Stomach (tissue), 9 donors: ENCODE data around the gene SNX5. TPM values are rescaled to one million over a fixed set of nuclear protein-coding genes. Genes with fewer than 3 reads are reported as not detected.

Experiments
- DNase-seq, 2 donors: peaks; one replicate each; pipeline versions ENCODE4 v3.0.0 to v3.0.0-alpha.2; 2013 to 2019
- H3K27ac ChIP-seq, 5 donors: fragments of 200-600 bp in 4 of 5; sonication (generic) in 4 of 5; one replicate each; pipeline ENCODE4 v1.5.1; 2013 to 2019; ENCODE audit warnings: mild to moderate bottlenecking in 1 of 5, moderate library complexity in 1 of 5
- H3K27me3 ChIP-seq, 3 donors: fragments of 200-600 bp; sonication (generic); one replicate each; pipeline ENCODE4 v1.5.1; 2017 to 2019; ENCODE audit warnings: mixed run types in 1 of 3
- H3K36me3 ChIP-seq, 4 donors: fragments of 200-600 bp; sonication (generic); 1 replicate in 3 of 4; 2 replicates in 1 of 4; pipeline ENCODE4 v1.5.1; 2016 to 2019
- H3K4me1 ChIP-seq, 4 donors: fragments of 200-600 bp; sonication (generic); one replicate each; pipeline ENCODE4 v1.5.1; 2016 to 2019
- H3K4me3 ChIP-seq, 4 donors: fragments of 200-600 bp; sonication (generic) in 3 of 4; one replicate each; pipeline ENCODE4 v1.5.1; 2016 to 2019; ENCODE audit warnings: mild to moderate bottlenecking in 1 of 4
- H3K9me3 ChIP-seq, 4 donors: fragments of 200-600 bp; sonication (generic); one replicate each; pipeline ENCODE4 v1.5.1; 2016 to 2019
- EP300 ChIP-seq: sonication (generic); formaldehyde crosslinking; IDR thresholded peaks from one replicate; pipeline ENCODE4 v1.6.1; 2017; ENCODE audit warnings: antibody characterized with exemption
- POLR2A ChIP-seq, 4 donors: fragments of 450-650 bp; IDR thresholded peaks; one replicate each; pipeline ENCODE4 v1.6.1; 2016; ENCODE audit warnings: antibody characterized with exemption in 4 of 4, control low read depth in 2 of 4, mild to moderate bottlenecking in 1 of 4, moderate library complexity in 1 of 4
- POLR2AphosphoS5 ChIP-seq, 3 donors: sonication (generic); formaldehyde crosslinking; IDR thresholded peaks; one replicate each; pipeline ENCODE4 v1.6.1; 2016; ENCODE audit warnings: antibody characterized with exemption in 3 of 3
- WGBS, 5 donors: extraction: QIAGEN DNeasy Blood & Tissue Kit in 3 of 5; methylation state at CpG; one replicate each; pipeline versions ENCODE4 v1.1.5 to v1.1.7; 2013 to 2018; 5-methylcytosine and 5-hydroxymethylcytosine counted together
- intact Hi-C: fragments of 100-400 bp; cut with DNase I; formaldehyde crosslinking; loops from one replicate; pipeline ENCODE4 v1.15.1; 2023; ENCODE audit warnings: low total_unique reads
- polyA plus RNA-seq, 3 donors: library from polyadenylated mRNA; stranded (reverse); fragments of 200-250 nt; gene quantifications; one replicate each; pipeline ENCODE4 v1.2.3, GENCODE V29; 2013
- total RNA-seq, 5 donors: library from RNA; depleted of rRNA; stranded (reverse); fragments of >200 nt; gene quantifications; one replicate each; pipeline versions ENCODE4 v1.1.0 to v1.2.3, GENCODE V29; 2014 to 2016
- TF ChIP-seq, protein P1 (sequence below), 7 experiments: fragments of 450-650 bp in 4 of 7; fragments of 200-600 bp in 3 of 7; sonication (generic) in 3 of 7; IDR thresholded peaks; one replicate each; pipeline ENCODE4 v1.5.1; 2016 to 2019; ENCODE audit warnings: antibody characterized with exemption in 7 of 7, control low read depth in 2 of 7, mild to moderate bottlenecking in 1 of 7
- donor health status: healthy with polysubstance abuse.
- donor health status: Bipolar disorder and iron deficiency.
- donor health status: healthy.

The SNX5 gene
- total and polyA plus RNA-seq, 8 donors = 47.3 to 202 (median 103) TPM

DNA sequence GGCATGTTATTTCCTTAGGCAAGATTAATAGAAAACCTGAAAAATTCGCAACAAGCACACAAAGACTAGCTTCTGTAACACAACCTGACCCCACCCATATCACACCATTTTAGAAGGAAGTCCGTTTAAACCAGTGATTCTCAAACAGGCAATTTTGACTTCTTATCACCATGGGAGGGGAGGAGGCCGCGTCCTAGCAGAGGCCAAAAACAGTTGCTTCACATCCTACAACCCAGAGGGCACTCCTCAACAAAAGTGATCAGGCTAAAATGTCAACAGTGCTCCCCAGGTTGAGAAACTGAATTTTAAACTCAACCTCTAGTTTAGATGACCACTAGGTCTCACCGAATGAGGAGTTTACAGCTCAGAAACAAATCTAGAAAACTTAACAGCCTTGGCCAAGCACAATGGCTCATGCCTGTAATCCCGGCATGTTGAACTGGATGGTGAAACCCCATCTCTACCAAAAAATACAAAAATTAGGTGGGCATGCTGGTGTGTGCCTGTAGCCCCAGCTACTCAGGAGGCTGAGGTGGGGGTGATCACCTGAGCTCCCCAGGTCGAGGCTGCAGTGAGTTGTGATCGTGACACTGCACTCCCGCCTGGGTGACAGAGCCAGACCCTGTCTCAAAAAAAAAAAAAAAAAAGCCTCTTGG is 3.4 kb downstream of the SNX5 start:
- H3K4me1 ChIP-seq = peaks cover 56 to 80% (median 74%) of the 10 kb centered on the region in 4 donors
- H3K27me3 ChIP-seq = no peaks in the 10 kb centered on the region
- peak overlapping the region in 2 of 4 donors; percentile 90 to 91 for H3K4me3 ChIP-seq
- TF ChIP-seq EP300 (no peak), POLR2A (IDR thresholded peaks at IDR 0.05) (no peak), POLR2AphosphoS5 (IDR thresholded peaks at IDR 0.05) (no peak)
- TF ChIP-seq, protein P1, sequence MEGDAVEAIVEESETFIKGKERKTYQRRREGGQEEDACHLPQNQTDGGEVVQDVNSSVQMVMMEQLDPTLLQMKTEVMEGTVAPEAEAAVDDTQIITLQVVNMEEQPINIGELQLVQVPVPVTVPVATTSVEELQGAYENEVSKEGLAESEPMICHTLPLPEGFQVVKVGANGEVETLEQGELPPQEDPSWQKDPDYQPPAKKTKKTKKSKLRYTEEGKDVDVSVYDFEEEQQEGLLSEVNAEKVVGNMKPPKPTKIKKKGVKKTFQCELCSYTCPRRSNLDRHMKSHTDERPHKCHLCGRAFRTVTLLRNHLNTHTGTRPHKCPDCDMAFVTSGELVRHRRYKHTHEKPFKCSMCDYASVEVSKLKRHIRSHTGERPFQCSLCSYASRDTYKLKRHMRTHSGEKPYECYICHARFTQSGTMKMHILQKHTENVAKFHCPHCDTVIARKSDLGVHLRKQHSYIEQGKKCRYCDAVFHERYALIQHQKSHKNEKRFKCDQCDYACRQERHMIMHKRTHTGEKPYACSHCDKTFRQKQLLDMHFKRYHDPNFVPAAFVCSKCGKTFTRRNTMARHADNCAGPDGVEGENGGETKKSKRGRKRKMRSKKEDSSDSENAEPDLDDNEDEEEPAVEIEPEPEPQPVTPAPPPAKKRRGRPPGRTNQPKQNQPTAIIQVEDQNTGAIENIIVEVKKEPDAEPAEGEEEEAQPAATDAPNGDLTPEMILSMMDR (IDR thresholded peaks at IDR 0.05) = no peak
- H3K36me3 ChIP-seq = peaks cover 0 to 4% (median 0%) of the 10 kb centered on the region in 4 donors
- DNase-seq = no peak
- H3K27ac ChIP-seq = peak overlapping the region; percentile 50 to 98 (median 97)
- 39 to 57% (median 49%) methylated on average over 9 of the region's 9 CpGs for WGBS, 5 donors
- H3K9me3 ChIP-seq = no peaks in the 10 kb centered on the region
- intact Hi-C loops = no loop called here

DNA sequence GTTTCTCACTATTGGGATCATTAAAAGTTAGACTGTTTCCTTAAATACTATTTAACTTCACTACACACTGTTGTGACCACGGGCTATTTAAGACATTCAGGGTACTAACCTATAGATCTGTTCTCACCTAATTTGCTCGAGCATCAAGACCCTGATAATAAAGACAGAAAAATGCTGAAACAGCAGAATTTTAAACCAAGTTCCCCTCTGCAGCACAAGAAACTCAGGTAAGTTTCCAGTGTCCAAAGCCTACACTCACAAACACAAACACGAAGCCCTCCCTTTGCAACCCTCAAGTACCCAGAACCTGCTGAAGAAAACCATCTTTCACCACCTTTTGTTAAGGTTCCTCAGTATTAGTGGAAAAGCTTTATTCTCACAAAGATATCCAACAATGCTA is 4.0 kb downstream of the SNX5 start:
- intact Hi-C loops = no loop called here
- 57 to 72% (median 64%) methylated on average over 3 of the region's 3 CpGs for WGBS, 5 donors
- H3K4me1 ChIP-seq = peaks cover 62 to 80% (median 75%) of the 10 kb centered on the region in 4 donors

DNA sequence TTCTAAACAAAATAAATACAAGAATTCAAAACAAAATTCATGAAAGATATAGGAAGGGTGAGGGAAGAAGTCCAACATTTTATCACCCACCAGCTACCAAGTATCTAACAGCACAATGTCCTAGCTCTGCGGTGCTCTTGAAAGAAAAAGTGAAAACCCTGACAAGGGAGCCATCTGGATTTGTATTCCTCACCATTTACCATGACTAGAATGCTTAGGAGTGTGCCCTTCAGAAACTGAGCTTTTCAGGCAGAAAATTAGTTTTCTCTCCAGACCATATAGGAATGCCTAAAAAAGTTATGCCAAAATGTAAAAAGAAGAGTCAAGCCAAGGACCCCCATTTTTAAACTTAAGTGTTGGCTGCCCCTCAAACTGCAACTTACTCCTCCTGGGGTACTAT is 4.5 kb downstream of the SNX5 start:
- H3K27me3 ChIP-seq = no peaks in the 10 kb centered on the region
- peaks cover 67 to 85% (median 80%) of the 10 kb centered on the region in 4 donors for H3K4me1 ChIP-seq
- H3K4me3 ChIP-seq = no peak overlapping the region
- TF ChIP-seq EP300 (no peak), POLR2AphosphoS5 (IDR thresholded peaks at IDR 0.05) (no peak), POLR2A (IDR thresholded peaks at IDR 0.05) (no peak)
- TF ChIP-seq, protein P1 (IDR thresholded peaks at IDR 0.05) = no peak
- no peaks in the 10 kb centered on the region for H3K9me3 ChIP-seq
- intact Hi-C loops = no loop called here
- DNase-seq = no peak
- H3K36me3 ChIP-seq = peaks cover 0 to 4% (median 0%) of the 10 kb centered on the region in 4 donors
- peak overlapping the region in 3 of 5 donors; percentile 28 to 97 (median 75) for H3K27ac ChIP-seq
- WGBS, 5 donors = 86 to 100% (median 91%) methylated on average over 1 of the region's 1 CpG

More for the DNA sequence above, 4.0 kb downstream of the SNX5 start:
- Histone ChIP-seq H3K27ac (peak overlapping the region in 4 of 5 donors; percentile 93 to 98 (median 97)), H3K4me3 (no peak overlapping the region), H3K27me3 (no peaks in the 10 kb centered on the region), H3K36me3 (peaks cover 0 to 4% (median 0%) of the 10 kb centered on the region in 4 donors), H3K9me3 (no peaks in the 10 kb centered on the region)
- no peak for DNase-seq
- no peak for TF ChIP-seq EP300
- TF ChIP-seq POLR2A (IDR thresholded peaks at IDR 0.05) = no peak
- TF ChIP-seq, protein P1 (IDR thresholded peaks at IDR 0.05) = no peak
- TF ChIP-seq POLR2AphosphoS5 (IDR thresholded peaks at IDR 0.05) = no peak

DNA sequence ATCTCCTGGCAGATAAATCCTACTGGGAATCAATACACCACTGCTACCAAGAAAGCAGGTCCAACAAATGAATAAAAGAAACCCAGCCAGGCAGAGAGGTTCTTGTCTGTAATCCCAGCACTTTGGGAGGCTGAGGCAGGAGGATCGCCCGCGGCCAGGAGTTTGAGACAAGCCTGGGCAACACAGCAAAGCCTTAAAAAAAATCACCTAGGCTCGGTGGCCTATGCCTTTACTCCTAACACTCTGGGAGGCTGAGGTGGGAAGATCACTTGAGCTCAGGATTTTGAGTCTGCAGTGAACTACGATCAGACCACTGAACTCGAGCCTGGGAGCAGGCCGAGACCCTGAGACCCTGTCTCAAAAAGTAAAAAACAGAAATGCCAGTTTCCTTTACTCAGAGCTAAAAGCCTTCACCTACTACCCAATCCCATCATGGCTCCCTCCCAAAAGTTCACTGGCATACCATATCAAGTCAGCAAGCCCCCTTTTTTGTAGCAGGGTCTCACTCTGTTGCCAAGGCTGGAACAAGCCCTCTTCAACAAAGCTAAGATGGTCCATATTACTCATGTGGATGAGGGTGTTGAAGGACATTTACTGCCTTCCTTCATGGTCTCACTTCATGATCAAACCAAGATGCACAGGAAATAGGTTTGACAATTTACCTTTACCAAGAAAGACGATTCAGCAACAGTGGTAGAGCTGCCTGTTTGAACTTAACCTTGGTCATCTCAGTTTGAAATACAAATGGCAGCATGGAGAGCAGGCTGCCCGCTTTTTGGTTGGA is 5.3 kb downstream of the SNX5 start:
- TF ChIP-seq POLR2A (IDR thresholded peaks at IDR 0.05) (no peak), EP300 (no peak), POLR2AphosphoS5 (IDR thresholded peaks at IDR 0.05) (no peak)
- intact Hi-C loops = no loop called here
- DNase-seq = no peak
- no peak overlapping the region for H3K4me3 ChIP-seq
- no peaks in the 10 kb centered on the region for H3K27me3 ChIP-seq
- peaks cover 0 to 4% (median 0%) of the 10 kb centered on the region in 4 donors for H3K36me3 ChIP-seq
- WGBS, 5 donors = 68 to 84% (median 82%) methylated on average over 9 of the region's 9 CpGs
- H3K4me1 ChIP-seq = peaks cover 75 to 93% (median 87%) of the 10 kb centered on the region in 4 donors
- peak overlapping the region in 3 of 5 donors; percentile 57 to 75 (median 63) for H3K27ac ChIP-seq
- no peaks in the 10 kb centered on the region for H3K9me3 ChIP-seq
